ENCODE data around the gene POLR1B. TPM values are rescaled to one million over a fixed set of nuclear protein-coding genes. Genes with fewer than 3 reads are reported as not detected.
A peak's percentile ranks its signal among the peaks of the same experiment; 100 is the strongest.
"Not testable (repeated sequence)": the region's sequence is repeated elsewhere in the genome, so short reads cannot be mapped to it uniquely, and the experiment has no call there.

Gene POLR1B
- total RNA-seq, 4 donors from 2014 or later: 21.9 to 27.9 (median 27.4) TPM

- TF ChIP-seq POLR2AphosphoS5 (IDR thresholded peaks at IDR 0.05) (no peak), EP300 (IDR thresholded peaks at IDR 0.05) (no peak), CTCF (IDR thresholded peaks at IDR 0.05) (no peak), POLR2A (IDR thresholded peaks at IDR 0.05) (no peak)
- Histone ChIP-seq H3K4me3 (peak overlapping the region; percentile 95), H3K27ac (peak overlapping the region; percentile 85), H3K4me1 (peaks cover 31% of the 10 kb centered on the region), H3K36me3 (peaks cover 13% of the 10 kb centered on the region), H3K27me3 (no peaks in the 10 kb centered on the region), H3K9me3 (no peaks in the 10 kb centered on the region)
- DNase-seq (ENCODE audit: low spot score in 2 of 2): no peak
- WGBS: 8% methylated on average over 18 of the region's 18 CpGs
These were observed 858 bp downstream of the POLR1B start for GRCh38 chr2:112542984-112543661.

GRCh38 chr2:112547333-112547732 lies 5.1 kb downstream of the POLR1B start:
- peaks cover 49% of the 10 kb centered on the region for H3K36me3 ChIP-seq
- TF ChIP-seq CTCF (IDR thresholded peaks at IDR 0.05): no peak
- no peak for TF ChIP-seq EP300 (IDR thresholded peaks at IDR 0.05)
- no peak for TF ChIP-seq POLR2AphosphoS5 (IDR thresholded peaks at IDR 0.05)
- no peak for TF ChIP-seq POLR2A (IDR thresholded peaks at IDR 0.05)
- H3K9me3 ChIP-seq: no peaks in the 10 kb centered on the region
- H3K27ac ChIP-seq: no peak overlapping the region
- 87% methylated on average over 4 of the region's 4 CpGs for WGBS
- no peak overlapping the region for H3K4me3 ChIP-seq
- H3K4me1 ChIP-seq: peaks cover 23% of the 10 kb centered on the region
- DNase-seq (ENCODE audit: low spot score in 2 of 2): no peak
- no peaks in the 10 kb centered on the region for H3K27me3 ChIP-seq

- TF ChIP-seq CTCF (IDR thresholded peaks at IDR 0.05) (no peak), POLR2AphosphoS5 (IDR thresholded peaks at IDR 0.05) (no peak), EP300 (IDR thresholded peaks at IDR 0.05) (no peak), POLR2A (IDR thresholded peaks at IDR 0.05) (no peak)
- Histone ChIP-seq H3K27ac (no peak overlapping the region), H3K9me3 (no peaks in the 10 kb centered on the region), H3K27me3 (no peaks in the 10 kb centered on the region), H3K4me1 (peaks cover 7% of the 10 kb centered on the region), H3K36me3 (peaks cover 64% of the 10 kb centered on the region), H3K4me3 (no peak overlapping the region)
- DNase-seq (ENCODE audit: low spot score in 2 of 2): no peak
- 94% methylated on average over 2 of the region's 2 CpGs for WGBS
These were observed 6.7 kb downstream of the POLR1B start for GRCh38 chr2:112548980-112549379.

GRCh38 chr2:112566104-112566503 lies 23.8 kb downstream of the POLR1B start:
- no peak overlapping the region for H3K4me3 ChIP-seq
- H3K9me3 ChIP-seq: no peaks in the 10 kb centered on the region
- H3K27ac ChIP-seq: no peak overlapping the region
- H3K36me3 ChIP-seq: peaks cover 95% of the 10 kb centered on the region
- TF ChIP-seq EP300 (IDR thresholded peaks at IDR 0.05) (no peak), POLR2A (IDR thresholded peaks at IDR 0.05) (no peak), CTCF (IDR thresholded peaks at IDR 0.05) (no peak), POLR2AphosphoS5 (IDR thresholded peaks at IDR 0.05) (no peak)
- WGBS: 79% methylated on average over 3 of the region's 3 CpGs
- DNase-seq (ENCODE audit: low spot score in 2 of 2): no peak
- no peaks in the 10 kb centered on the region for H3K4me1 ChIP-seq
- H3K27me3 ChIP-seq: no peaks in the 10 kb centered on the region

- peaks cover 95% of the 10 kb centered on the region for H3K36me3 ChIP-seq
- not testable (repeated sequence) for H3K27me3 ChIP-seq; H3K27ac ChIP-seq; H3K9me3 ChIP-seq; H3K4me1 ChIP-seq; H3K4me3 ChIP-seq; DNase-seq (ENCODE audit: low spot score in 2 of 2)
- 96% methylated on average over 5 of the region's 5 CpGs for WGBS
These were observed 24.2 kb downstream of the POLR1B start for GRCh38 chr2:112566508-112566907.

- no peak for DNase-seq (ENCODE audit: low spot score in 2 of 2)
- H3K36me3 ChIP-seq: peaks cover 91% of the 10 kb centered on the region
- 85% methylated on average over 7 of the region's 7 CpGs for whole genome bisulfite sequencing
These were observed 29.7 kb downstream of the POLR1B start for GRCh38 chr2:112572005-112572404.

More at GRCh38 chr2:112572005-112572404, 29.7 kb downstream of the POLR1B start:
- no peaks in the 10 kb centered on the region for H3K4me1 ChIP-seq
- TF ChIP-seq POLR2A (IDR thresholded peaks at IDR 0.05) (no peak), POLR2AphosphoS5 (IDR thresholded peaks at IDR 0.05) (no peak), EP300 (IDR thresholded peaks at IDR 0.05) (no peak), CTCF (IDR thresholded peaks at IDR 0.05) (no peak)
- no peaks in the 10 kb centered on the region for H3K27me3 ChIP-seq
- H3K9me3 ChIP-seq: no peaks in the 10 kb centered on the region
- no peak overlapping the region for H3K27ac ChIP-seq
- no peak overlapping the region for H3K4me3 ChIP-seq
